ENCODE data around the gene STXBP6.

DNA sequence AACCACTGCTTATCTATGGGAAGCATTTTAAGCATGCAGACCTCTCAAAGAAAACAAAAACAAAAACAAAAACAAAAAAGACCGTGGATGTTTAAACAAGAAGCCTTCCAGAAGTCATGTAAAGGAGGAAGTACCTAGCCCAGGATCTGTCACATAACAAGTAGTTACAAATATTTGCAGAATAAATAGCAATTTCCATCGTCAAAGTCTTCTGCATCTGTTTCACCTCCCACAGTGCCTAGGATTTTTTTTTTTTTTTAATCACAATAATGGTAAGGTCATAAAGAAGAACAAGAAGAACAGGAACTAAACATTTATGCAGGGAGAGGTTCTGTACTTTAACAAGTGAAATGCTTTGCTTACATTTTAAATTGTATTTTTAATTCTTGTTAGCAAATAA is 2.4 kb upstream of the STXBP6 start:
- TF ChIP-seq POLR2AphosphoS5 (IDR thresholded peaks at IDR 0.05; ENCODE audit: borderline replicate concordance, low read depth, low read length), result no peak
- TF ChIP-seq EZH2 (IDR thresholded peaks at IDR 0.05), result no peak
